NCI-H1092 (cell line): ENCODE results near the gene SPESP1.

Experiments
- DNase-seq: peaks from one replicate; lab custom pipeline; 2025; lab: John Stamatoyannopoulos, UW

SPESP1 gene

DNA sequence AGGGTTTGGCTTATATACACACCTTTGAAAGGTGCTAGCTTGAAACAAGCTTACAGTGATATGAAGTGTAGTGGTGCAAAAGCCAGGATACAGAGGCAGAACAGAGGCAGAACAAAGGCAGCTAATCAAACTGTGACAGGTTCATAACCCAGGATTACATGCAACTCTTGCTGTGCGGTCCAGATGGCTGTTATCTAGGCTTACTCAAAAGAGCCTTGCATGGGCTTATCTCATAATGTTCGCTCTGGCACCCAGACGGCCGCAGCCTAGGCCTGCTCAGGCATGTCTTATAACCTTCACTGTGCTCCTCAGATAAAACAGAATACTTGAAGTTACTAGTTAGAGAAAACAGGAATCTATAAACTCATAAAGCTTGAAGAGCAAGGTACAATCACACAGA, 61.4 kb downstream of the SPESP1 start:
- DNase-seq: no peak

GRCh38 chr15:68992696-68993095, 62.4 kb downstream of the SPESP1 start:
- no peak for DNase-seq

- no peak for DNase-seq
Measured at GRCh38 chr15:68993276-68993675, 63.0 kb downstream of the SPESP1 start.

GRCh38 chr15:68994149-68994548, 63.8 kb downstream of the SPESP1 start:
- no peak for DNase-seq

DNA sequence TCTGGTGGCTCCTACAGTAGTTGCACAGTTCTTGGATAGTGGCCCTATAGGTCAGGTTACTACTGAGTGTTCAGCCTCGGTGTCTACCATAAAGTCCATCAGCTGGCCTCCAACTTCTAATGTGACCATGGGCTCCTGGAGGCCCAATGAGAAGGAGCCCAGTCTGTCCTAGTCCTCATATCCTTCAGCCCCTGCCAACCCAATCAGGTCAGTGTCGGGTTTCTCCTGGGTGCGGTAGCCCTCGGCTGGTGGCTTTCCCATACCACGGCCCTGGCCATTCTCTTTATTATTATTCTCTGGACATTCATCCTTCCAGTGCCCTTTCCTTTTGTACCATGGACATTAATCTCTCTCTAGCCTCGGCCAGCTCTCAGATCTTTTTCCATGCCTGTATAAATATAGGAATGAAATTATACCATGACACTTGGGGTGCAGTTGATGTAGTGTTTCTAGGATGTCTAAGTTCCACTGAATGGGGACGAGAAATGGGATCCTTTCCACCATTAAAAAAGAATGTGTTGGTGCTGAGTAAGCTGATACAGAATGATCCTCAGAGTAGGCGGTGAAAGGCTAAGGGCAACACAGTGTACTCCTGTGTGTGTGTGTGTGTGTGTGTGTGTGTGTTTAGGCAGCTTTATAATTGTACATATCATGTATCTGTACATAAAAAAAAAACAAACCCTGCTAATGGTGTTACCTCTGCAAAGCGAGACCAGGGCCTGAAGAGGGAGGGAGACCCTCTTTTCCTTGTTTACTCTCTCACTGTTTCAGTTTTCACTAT, 64.8 kb downstream of the SPESP1 start:
- no peak for DNase-seq
